A673 (cell line): ENCODE results near the gene CETN3. TPM values are rescaled to one million over a fixed set of nuclear protein-coding genes. Genes with fewer than 3 reads are reported as not detected.

ENCODE experiments used
- BruUV-seq: library from RNA; stranded (reverse); fragments of 400-500 nt; replicated peaks from 2 replicates; lab custom pipeline; 2021; lab: Mats Ljungman, UMichigan
- CTCF ChIA-PET: fragments of 300-600 bp; sonication (Branson Sonifier 250); formaldehyde crosslinking; loops from one replicate; lab custom pipeline; 2022; ENCODE audit warnings: antibody characterized with exemption; lab: Charles Lee
- POLR2A ChIA-PET: fragments of 300-600 bp; sonication (Branson Sonifier 250); formaldehyde crosslinking; loops from one replicate; lab custom pipeline; 2022; ENCODE audit warnings: antibody characterized with exemption; ENCODE audit not compliant: low non-redundant PET; lab: Charles Lee
- DNase-seq: peaks from one replicate; pipeline ENCODE4 v3.0.0-alpha.2; 2015; ENCODE audit warnings: low spot score
- H3K27ac ChIP-seq: fragments of 200-600 bp; sonication (generic); 2 replicates; pipeline ENCODE4 v1.5.1; 2016; ENCODE audit warnings: mixed run types, low read depth, mild to moderate bottlenecking, mixed read lengths, antibody characterized with exemption, low read length; ENCODE audit not compliant: poor library complexity, severe bottlenecking
- H3K27me3 ChIP-seq: fragments of 200-600 bp; sonication (generic); replicated peaks from 2 replicates; pipeline ENCODE4 v1.6.1; 2017; ENCODE audit warnings: mixed run types, low read depth, mild to moderate bottlenecking, mixed read lengths, antibody characterized with exemption, low read length; ENCODE audit not compliant: insufficient read depth, poor library complexity
- H3K36me3 ChIP-seq: fragments of 200-600 bp; sonication (generic); 2 replicates; pipeline ENCODE4 v1.6.1; 2016; ENCODE audit warnings: mixed run types, mild to moderate bottlenecking, mixed read lengths, antibody characterized with exemption, low read length; ENCODE audit not compliant: insufficient read depth, poor library complexity, severe bottlenecking
- H3K4me1 ChIP-seq: fragments of 200-600 bp; sonication (generic); 2 replicates; pipeline ENCODE4 v1.6.1; 2017; ENCODE audit warnings: mixed run types, mild to moderate bottlenecking, mixed read lengths, antibody characterized with exemption, low read length; ENCODE audit not compliant: insufficient read depth, poor library complexity, severe bottlenecking
- H3K4me3 ChIP-seq: fragments of 200-600 bp; sonication (generic); 2 replicates; pipeline ENCODE4 v1.5.1; 2016; ENCODE audit warnings: low read depth, mixed run types, mild to moderate bottlenecking, mixed read lengths, low read length; ENCODE audit not compliant: poor library complexity, severe bottlenecking
- H3K9me3 ChIP-seq: fragments of 200-600 bp; sonication (generic); 2 replicates; pipeline ENCODE4 v1.6.1; 2016; ENCODE audit warnings: mixed run types, low read depth, mild to moderate bottlenecking, mixed read lengths, antibody characterized with exemption, low read length; ENCODE audit not compliant: poor library complexity, severe bottlenecking
- EZH2 ChIP-seq: fragments of 200-600 bp; sonication (generic); IDR thresholded peaks from 2 replicates; pipeline ENCODE4 v1.6.1; 2017; ENCODE audit warnings: borderline replicate concordance, low read depth, mild to moderate bottlenecking, mixed read lengths, antibody characterized with exemption, low read length; ENCODE audit not compliant: poor library complexity, severe bottlenecking
- intact Hi-C: fragments of 100-400 bp; cut with micrococcal nuclease; formaldehyde crosslinking; loops from one replicate; pipeline ENCODE4 v1.10.0; 2022; ENCODE audit not compliant: unreplicated experiment
- total RNA-seq: library from RNA; stranded (reverse); gene quantifications from 2 replicates; pipeline ENCODE4 v1.2.3, GENCODE V29; 2021
- TF ChIP-seq, protein P1 (sequence below): fragments of 300-800, 200-600 bp; sonication (generic); conservative IDR thresholded peaks from 2 replicates; pipeline ENCODE4 v1.5.1; 2017; ENCODE audit warnings: low read depth, mild to moderate bottlenecking, antibody characterized with exemption, low read length, moderate library complexity, mixed read lengths

Gene CETN3
- total RNA-seq, 1 experiment from 2014 or later, result 25.3 TPM

DNA sequence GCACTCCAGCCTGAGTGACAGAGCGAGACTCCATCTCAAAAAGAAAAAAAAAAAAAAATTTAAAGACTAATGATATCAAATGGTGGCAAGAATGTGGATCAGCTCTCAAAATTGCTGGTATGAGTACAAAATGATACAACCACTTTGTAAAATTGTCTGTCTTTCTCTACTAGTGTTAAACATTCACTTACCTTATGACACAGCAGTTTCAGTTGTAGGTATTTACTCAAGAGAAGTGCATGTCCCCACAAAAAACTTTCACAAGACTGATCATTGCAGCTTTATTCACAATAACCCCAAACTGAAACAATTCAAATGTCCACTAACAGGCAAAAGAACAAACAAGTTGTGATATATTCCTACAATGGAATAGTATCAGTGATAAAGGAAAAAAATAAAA is 14.7 kb upstream of the CETN3 start:
- Histone ChIP-seq H3K4me1 (no peaks in the 10 kb centered on the region), H3K27me3 (peaks cover 4% of the 10 kb centered on the region), H3K9me3 (no peaks in the 10 kb centered on the region), H3K36me3 (no peaks in the 10 kb centered on the region), H3K4me3 (no peak overlapping the region), H3K27ac (no peak overlapping the region)
- POLR2A ChIA-PET, result no interaction called here
- TF ChIP-seq, protein P1, sequence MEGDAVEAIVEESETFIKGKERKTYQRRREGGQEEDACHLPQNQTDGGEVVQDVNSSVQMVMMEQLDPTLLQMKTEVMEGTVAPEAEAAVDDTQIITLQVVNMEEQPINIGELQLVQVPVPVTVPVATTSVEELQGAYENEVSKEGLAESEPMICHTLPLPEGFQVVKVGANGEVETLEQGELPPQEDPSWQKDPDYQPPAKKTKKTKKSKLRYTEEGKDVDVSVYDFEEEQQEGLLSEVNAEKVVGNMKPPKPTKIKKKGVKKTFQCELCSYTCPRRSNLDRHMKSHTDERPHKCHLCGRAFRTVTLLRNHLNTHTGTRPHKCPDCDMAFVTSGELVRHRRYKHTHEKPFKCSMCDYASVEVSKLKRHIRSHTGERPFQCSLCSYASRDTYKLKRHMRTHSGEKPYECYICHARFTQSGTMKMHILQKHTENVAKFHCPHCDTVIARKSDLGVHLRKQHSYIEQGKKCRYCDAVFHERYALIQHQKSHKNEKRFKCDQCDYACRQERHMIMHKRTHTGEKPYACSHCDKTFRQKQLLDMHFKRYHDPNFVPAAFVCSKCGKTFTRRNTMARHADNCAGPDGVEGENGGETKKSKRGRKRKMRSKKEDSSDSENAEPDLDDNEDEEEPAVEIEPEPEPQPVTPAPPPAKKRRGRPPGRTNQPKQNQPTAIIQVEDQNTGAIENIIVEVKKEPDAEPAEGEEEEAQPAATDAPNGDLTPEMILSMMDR, result no peak
- BruUV-seq, result no TSS peak
- CTCF ChIA-PET, result no interaction called here
- DNase-seq, result no peak
- intact Hi-C loops, result no loop called here

DNA sequence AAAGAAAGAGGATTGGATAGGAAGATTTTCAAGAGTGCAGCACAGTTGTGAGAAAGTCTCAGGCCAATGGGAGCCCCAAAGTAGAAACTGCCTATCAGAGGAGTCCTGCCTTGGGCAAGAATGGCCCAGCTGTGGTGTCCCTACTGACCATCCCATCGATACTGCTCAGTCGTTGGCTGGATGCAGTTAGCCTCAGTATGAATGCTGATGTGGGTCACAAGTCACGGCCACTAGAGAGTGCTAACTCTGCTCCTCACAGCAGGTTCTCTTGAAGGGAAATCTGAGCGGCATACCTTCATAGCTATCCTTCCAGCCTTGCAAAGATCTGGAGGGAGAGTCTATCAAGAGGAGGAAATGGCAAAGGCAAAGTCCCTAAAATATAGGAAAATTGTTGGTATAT is 11.6 kb upstream of the CETN3 start:
- intact Hi-C loops, result no loop called here
- POLR2A ChIA-PET, result no interaction called here
- H3K9me3 ChIP-seq, result no peaks in the 10 kb centered on the region
- CTCF ChIA-PET, result no interaction called here
- H3K4me1 ChIP-seq, result no peaks in the 10 kb centered on the region
- BruUV-seq, result no TSS peak
- TF ChIP-seq EZH2, result no peak
- TF ChIP-seq, protein P1, result no peak
- H3K36me3 ChIP-seq, result no peaks in the 10 kb centered on the region
- no peak overlapping the region for H3K4me3 ChIP-seq
- no peak overlapping the region for H3K27ac ChIP-seq
- no peak for DNase-seq
- no peaks in the 10 kb centered on the region for H3K27me3 ChIP-seq

DNA sequence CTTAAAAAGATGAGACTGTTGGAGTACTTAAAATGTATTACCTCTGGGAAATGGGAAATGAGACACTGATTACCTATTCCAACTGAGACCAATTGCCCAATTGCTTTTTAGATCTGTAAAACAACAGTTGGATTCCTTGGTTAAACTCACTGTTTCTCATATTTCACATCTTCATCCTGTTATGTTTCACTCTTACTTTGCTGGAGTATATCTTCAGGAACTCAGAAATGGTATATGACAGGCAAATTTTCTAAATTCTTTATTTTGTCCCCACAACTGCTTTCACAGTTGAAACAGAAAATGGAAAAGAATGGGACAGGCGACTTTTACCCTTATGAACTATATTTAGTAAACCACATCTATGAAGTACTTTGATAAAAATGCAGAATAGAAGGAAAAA is 8.7 kb upstream of the CETN3 start:
- H3K4me3 ChIP-seq, result no peak overlapping the region
- intact Hi-C loops, result no loop called here
- no peak overlapping the region for H3K27ac ChIP-seq
- no peak for DNase-seq
- H3K4me1 ChIP-seq, result no peaks in the 10 kb centered on the region
- no TSS peak for BruUV-seq
- TF ChIP-seq, protein P1, result no peak
- TF ChIP-seq EZH2, result no peak
- no peaks in the 10 kb centered on the region for H3K9me3 ChIP-seq
- CTCF ChIA-PET, result no interaction called here
- H3K27me3 ChIP-seq, result no peaks in the 10 kb centered on the region
- POLR2A ChIA-PET, result no interaction called here
- H3K36me3 ChIP-seq, result no peaks in the 10 kb centered on the region
